ENCODE measurements around the gene TGFBR3.

GRCh38 chr1:91670781-91671180 lies 215.2 kb downstream of the TGFBR3 start:
- TF ChIP-seq POLR2A (IDR thresholded peaks at IDR 0.05; ENCODE audit: low read depth, low read length), result no peak
- TF ChIP-seq POLR2AphosphoS5 (IDR thresholded peaks at IDR 0.05; ENCODE audit: low read depth, low read length), result no peak
- TF ChIP-seq TAF1 (IDR thresholded peaks at IDR 0.05; ENCODE audit: borderline replicate concordance, low read depth, low read length), result no peak
